HG03139 (cell line): ENCODE data around the gene AUNIP.

Experiments
- ATAC-seq: cut with Tn5 transposase; IDR thresholded peaks from one replicate; pipeline ENCODE4 v1.9.1; 2021; ENCODE audit not compliant: unreplicated experiment

The AUNIP gene, protein sequence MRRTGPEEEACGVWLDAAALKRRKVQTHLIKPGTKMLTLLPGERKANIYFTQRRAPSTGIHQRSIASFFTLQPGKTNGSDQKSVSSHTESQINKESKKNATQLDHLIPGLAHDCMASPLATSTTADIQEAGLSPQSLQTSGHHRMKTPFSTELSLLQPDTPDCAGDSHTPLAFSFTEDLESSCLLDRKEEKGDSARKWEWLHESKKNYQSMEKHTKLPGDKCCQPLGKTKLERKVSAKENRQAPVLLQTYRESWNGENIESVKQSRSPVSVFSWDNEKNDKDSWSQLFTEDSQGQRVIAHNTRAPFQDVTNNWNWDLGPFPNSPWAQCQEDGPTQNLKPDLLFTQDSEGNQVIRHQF

DNA sequence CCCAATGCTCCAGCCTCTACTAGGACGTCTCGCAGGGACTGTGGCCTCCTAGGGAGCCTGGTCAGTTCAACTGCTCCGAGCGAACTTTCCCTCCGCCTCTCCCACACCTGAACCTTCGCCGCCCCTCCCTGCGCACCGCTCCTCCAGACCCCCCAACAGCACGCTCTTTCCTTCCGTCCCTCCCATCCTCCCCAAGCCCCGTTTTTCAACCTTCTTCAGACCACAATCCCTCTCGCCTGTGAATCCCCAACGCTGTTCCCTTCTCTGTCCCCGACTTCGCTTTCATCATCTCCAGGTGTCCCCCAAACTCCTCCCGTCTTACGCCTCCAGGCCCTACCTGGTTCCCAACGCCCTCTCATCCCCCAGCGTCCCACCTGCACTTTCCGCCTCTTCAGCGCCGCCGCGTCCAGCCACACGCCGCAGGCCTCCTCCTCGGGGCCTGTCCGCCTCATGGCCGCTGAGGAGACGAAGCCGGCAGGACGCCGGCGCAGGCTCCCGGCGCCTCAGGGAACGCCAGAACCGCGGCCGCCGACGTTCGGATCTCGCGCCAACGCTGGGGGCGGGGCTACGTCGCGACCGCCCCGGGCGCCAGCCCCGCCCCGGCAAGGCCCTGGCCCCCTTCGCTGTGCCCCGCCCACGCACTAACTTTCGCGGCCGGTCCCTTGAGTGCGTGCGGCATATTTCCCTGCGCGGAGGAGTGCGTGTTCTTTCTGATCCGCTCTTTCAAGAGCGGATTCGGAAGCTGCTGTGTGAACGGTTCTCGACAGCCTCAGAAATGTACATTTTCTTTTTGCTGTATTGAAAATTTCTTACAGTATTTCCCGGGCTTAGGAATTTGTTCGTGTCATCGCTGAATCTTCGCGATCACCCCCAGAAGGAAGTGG, at the start of gene AUNIP:
Gene AUNIP (minus strand): TSS at position 552 of the 884 bp plus-strand sequence. CDS start 100 bp downstream, at position 452.
- peak; percentile 76 for ATAC-seq

DNA sequence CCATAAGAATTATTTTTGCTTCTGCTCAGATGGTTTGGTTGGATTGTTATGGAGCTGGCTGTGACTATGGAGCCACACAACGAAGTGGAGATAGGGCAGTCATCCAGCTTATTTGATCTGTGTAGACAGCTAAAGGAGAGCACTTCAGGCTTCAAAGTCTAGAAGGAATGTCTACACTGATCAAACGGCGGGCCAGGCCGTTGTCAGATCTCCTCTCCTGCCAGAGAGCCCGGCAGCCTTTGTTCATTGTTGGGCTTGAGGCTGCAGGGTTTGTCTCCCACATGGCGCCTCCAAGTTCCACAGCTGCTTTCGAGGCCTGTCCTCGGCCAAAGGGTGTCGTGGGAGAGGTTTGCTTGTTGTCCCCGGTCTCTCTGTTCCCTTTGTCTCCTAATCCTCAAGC, 49.8 kb upstream of the AUNIP start:
- ATAC-seq: no peak

DNA sequence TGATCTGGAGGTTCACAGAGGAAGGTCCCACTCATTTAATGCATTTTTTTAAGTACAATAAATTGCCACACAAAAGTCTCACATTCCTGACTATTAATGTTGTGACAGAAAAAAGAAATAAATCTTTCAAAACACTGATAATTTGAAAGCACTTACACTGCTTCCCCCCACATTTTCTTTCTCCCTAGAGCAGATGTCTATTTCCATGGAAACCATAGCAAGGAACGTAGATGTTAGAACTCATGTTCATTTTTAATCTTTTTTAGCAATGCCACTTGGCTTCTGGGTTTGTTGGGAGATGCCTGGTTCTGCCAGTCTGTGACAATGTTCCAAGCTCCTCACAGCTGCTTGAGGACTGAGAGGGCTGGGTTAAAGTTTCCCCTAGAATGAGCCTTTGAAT, 48.9 kb upstream of the AUNIP start:
- no peak for ATAC-seq

DNA sequence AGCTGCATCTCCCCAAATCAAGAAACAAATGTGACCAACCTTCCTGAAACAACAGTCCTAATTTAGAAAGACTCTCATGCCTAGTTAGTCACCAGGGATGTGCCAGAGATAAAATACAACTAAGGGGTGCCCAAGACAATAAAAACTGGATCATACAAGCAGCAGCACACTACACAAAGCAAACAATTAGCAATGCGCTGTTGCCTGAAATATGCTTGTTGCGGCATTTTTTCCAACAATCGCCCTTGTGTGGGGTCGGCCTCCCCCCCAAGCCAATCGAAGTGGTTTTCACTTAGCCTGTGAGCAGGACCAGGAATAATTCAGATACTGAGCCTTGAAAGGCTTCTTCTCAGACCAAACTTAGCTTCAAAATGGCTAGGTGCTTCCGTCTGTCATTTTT, 48.3 kb upstream of the AUNIP start:
- no peak for ATAC-seq

DNA sequence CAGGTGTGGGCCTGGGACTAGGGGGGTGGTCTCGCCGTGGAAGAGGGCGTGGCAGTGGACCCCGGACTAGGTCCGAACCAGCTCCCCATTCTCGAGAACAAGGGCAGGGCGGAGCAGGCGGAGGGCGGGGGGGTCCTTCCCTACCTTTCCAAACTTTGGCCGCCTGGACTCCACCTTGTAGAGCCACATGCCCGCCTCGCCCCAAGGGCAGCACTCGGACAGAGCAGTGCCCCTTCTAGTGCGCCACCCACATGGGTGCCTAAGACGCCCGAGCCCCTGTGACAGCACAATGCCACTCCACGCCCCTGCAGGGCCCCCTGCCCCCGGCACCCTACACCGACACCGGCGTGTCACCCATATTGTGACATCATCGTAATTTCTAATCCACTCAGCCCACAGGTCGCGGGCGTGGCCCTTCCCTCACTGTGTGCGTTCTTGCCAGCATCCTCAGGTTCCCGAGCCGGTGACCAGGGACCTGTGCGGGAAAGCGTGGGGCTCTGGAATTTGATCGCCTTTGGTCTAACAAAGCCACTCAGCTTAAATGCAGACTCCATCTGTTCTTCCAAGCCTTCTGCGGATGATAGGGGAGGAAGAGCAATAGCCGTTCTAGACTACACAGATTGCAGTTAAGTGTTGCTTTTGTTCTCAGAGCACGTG, 47.5 kb upstream of the AUNIP start:
- ATAC-seq: no peak

DNA sequence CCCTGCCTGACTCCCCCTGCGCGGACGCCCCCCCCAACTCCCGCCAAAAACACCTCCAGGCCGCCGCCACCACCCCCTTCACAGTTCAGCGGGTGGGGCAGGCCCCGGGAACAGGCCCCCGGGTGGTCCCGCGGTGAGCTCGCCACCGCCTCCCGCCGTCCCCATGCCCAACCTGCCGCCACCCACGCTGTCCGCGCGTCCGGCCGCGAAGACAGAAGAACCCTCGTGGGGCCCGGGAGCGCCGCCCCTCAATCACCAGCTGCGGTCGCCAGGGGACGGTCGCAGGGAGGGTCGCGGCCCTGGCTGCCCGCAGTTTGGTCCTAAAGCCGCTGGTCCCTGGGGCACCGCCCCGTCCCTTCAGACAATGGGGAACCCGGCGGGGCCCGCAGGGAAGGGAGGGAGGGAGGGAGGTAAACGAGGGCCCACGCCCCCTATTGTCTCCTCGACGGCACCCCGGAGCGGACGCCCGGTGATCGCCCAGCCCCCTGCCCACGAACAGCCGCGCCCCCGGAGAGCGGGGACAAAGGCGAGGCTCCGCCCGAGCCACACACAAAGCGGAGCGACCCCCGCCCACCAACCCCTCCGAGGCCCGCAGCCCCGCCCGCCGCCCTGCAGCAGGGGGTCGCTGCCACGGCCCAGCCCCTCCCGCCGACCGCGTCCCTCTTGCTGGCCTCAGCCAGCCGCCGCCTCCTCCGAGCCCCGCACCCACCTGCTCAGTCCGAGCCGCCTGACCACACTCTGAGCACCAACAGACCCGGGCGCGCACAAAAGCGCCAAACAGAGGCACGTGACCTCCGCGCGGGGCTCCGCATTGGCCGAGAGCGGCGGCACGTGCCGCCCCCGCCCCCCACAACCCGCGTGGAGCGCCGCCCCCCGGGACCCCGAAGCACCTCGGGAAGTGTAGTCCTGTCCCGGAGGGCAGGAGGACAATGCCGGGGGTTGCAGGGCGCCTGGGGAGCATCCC, 46.7 kb upstream of the AUNIP start, which contains the start of gene STMN1:
Gene STMN1 (minus strand): TSS at position 740 of the 964 bp plus-strand sequence. CDS start 1,743 bp downstream, outside the sequence.
- peak; percentile 59 for ATAC-seq

DNA sequence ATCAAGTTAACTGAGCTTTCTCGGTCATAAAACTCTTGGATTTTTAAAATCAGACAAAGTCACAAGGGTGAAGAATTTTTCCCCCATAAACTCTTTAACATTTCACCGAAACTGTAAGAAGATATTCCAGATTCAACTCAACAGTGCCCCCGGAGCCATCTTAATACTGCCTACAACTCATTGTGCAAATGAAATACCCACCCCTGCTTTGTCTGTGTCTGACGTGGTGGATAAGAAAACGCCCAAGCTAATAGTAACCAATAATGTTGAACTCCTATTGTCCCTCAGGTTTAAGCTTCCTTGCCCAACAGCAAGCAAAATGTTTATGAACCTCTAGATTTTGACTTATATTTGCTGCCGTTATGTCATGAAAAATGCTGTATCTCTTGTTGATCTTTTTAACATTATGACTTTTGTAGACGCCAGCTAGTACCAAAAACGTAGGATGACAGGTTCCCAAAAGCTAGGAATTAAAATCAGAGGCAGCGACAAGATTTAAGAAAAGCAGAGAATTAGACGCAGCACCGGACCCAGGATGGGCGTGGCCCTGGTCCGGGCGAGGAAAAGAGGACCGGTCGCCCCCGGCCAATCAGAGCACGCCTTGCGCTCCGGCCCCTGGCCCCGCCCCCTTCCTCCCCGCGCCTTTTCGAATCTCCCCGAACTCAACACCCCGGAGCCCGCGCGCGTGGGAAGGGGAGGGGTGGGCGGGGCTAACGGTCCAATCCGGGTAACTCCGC, 45.9 kb upstream of the AUNIP start:
- ATAC-seq: peak; percentile 65

DNA sequence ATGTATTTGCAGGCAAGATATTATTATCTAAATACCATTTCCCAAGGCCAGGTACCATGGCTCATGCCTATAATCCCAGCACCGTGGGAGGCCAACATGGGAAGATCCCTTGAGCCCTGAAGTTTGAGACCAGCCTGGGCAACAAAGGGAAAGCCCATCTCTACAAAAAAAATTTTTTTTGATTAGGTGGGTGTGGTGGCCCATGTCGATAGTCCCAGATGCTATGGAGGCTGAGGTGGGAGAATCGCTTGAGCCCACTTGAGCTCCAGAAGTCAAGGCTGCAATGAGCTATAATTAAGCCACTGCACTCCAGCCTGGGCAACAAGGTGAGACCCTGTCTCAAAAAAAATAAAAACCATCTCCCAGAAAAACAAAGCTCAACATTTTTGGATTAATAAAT, 44.7 kb upstream of the AUNIP start:
- no peak for ATAC-seq

DNA sequence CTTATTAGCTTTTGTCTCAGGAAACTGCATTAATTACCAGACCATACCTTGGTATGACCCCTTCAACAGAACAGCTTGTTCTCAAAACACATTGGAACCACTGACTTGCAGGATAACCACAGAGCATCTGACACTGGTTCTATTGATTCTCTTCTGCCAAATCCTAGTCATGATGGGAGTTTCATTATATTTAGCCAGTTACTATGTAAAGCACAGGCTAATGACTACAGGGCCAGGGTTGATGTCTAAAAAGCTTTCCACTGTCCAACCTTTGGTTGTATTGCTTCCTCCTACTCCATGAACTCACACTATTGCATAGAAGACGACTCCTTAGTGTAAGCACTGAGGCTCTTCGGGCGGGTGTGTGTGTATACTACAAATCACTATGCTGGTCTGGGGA, 43.2 kb upstream of the AUNIP start:
- no peak for ATAC-seq

DNA sequence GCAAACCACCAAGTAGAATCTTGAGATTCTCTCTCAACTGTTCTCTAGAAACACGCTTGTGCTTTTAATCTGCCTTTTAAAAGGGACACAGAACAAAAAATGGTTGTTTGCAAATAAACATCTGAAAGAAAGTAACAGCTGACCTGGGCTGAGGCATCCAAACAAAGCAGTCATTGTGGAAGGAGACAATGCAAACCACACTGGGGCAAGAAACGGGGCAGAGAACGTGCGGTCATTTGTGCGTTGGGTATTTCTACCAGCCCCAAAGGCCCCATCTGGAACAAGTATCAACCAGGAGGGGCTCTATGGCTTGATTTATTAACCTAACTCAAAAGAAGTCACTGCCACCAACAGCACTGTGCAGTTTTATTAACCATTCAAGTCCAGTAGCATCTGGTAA, 41.0 kb upstream of the AUNIP start:
- no peak for ATAC-seq

DNA sequence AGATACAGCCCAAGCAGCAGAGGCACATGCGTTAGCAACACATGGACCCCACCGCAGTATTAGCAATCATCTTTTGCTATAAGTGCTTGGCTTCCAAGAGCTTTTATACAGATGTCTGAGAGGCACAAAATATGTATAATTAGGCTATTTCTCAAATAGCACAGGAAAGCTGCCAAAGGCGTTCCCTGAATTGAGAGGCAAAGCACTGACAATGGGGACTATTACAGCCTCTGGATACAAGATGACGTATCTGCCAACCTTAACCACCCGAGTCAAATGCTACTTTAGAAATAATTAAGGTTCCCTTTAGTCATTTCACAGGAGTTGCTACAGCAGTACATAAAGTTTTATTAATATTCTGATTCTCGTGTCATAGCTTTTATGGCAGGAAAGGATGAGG, 40.5 kb upstream of the AUNIP start:
- no peak for ATAC-seq

DNA sequence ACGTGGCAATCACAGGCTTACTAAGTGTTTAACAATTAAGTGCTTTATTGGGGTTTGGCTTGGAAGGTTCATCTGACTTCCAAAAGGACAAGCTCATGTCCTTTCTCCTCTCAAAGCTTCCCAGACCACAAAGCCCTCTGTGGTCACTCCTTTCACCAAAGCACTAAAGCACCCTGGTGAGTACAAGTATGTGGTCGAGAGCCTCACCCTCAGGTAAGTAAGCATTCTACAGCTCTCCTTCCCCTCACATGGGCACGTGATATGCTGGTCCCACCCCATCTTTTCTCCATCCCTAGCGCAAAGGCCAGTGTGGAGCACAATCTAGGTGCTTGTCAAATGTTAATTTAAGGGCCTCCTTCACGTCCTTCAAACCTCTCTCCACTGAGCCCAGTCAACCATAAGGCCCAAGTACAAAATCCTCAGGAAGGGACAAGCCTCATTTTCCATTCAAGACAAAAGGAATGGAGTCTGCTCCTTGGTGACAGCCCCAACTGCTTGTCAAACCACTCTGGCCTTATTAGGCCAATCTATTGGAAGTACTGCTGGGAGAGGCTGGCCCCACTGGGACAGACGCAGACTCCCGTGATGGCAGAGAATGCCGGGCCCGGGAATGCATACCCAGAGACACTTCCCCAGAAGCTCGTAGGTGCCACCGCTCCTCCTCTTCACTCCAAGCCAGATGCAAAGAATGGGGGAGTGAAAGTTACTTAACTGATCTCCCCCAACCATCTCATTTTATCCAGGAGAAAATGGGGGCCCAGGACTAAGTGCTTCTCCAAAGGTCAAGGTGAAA, 39.2 kb upstream of the AUNIP start:
- no peak for ATAC-seq

DNA sequence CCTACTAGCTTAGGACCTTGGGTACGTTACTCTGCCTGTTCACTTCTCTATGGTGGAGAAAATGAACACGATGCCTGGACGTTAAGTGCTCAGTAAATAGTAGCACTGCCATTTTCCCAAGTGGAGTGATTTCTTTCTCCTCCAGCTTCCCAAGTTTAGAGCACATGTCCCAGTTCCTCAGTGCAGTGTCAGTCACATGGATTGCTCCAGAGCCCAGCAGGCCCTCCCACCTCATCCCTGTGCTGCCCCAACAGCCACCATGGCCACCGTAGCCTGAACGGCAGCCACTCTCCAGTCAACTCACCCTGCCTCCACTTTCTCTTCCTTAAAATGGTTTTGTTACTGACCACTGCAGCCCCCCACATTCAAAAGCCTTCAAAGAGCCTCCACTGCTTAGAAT, 38.5 kb upstream of the AUNIP start:
- no peak for ATAC-seq

DNA sequence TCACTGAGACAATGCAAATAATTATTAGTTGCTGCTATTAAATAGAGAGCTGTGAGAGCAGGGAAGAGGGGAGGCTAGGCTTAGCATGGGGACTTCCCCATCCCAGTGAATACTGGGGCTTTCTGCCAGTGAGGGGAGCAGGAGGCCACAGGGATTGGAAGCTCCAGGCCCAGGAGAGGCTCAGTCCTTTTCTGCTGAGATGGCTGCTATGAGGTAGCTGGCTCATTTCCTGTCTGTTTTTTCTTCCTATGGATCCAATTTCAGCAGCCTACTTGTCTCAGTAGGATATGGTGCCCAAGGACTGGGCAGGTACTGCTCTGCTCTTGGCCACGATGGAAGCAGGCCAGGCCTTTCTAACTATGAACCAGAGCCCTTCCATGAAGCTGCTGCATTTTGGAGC, 37.0 kb upstream of the AUNIP start:
- ATAC-seq: no peak

DNA sequence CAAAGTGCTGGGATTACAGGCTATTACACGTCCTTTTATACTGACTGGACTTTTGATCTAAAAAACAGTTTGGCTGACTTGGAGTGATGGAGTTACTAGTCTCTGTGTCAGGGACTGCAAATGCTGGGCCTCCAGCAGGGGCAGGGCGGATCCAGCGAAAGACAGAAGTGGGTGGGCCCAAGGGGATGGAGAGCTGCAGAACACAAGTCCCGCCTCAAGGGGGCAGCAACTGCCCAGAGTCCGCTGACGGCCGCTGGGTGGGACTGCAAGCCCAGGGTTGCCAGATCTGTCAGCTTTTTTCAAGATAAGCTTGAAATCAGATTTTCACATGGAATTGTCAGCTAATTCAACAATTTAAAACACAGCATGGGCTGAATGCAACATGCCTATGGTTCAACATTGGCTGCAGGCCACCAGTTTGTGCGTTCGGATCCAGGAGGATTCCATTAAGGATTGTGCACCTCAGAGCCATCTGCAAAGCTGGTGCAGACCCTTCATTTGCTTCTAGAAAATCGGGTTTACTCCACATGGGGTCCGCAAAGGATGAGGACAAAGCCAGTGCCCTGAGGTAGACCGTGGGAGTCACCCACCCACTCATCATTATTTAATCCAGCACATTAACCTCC, 36.2 kb upstream of the AUNIP start:
- peak; percentile 82 for ATAC-seq

DNA sequence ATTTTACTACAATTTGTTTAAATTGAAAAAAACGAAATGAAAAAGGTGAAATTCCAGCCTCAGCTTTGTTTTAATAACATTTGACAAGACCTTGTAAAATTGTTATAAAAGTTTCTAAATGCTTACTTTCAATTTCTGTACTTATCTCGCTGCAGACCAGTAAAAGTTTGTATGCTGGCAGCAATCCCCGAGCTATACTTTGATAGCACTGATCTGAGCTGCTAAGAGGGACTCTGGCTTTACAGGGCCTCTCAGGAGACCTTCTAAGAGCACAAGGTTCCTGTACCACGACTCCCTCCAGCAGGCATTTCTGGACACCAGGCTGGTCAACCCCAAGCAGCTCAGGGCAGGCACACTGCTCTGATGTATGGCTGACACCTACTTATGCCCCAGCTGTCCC, 33.9 kb upstream of the AUNIP start:
- ATAC-seq: no peak

DNA sequence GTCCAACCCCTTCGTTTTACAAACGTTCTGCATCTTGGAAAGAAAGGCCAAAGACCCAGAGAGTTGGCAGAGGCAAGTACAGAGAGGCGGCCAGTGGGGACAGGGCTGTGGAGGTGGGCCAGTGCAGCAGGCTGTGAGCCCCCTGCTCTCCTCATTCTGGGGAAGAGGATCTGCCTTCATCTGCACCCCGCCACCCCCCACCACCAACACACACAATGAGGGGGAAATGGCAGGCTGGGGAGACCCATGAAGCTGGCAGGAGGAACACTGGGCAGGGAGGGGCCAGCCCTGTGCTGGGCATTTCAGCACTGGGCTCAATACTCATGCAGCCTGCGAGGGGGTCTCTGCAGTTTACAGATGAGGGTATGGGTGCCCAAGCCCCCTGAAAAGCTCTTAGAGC, 32.3 kb upstream of the AUNIP start:
- ATAC-seq: no peak

DNA sequence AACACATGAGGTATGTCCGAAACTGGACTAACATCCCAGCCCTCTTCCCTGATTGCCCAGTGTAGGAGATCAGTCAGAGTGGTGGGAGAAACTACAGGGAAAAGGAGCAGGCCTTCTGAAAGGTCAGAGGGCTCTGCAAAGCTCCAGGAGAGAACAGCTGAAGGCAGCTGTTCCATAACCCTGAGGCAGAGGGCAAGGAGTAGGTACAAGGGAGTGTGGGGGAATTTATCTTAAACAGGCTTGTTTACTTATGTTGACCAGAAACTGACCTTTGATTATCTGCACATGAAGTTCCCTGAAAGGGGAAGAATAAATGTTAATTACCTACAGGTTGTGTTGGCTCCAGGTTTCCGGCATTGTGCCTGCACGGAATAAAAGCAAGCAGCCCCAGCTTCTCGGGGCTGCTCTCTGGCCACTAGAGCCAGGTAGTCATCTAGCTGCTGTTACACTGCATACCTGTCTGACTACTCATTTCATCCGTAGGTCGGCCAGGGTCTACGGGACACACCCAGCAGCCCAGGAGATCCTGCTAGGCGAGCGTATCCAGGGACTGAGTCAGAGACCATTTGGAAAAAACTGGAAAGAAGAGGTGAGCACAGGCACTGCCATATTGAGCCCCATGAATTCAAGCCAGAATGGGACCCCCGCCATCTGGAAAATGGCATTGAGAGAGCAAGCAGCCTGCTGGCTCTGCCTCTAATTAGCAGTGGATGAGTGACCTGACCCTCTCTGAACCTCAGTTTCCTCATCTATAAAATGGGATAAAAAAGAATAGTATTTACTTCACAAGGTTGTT, 31.2 kb upstream of the AUNIP start:
- ATAC-seq: no peak
